Heart right ventricle (tissue), 16 donors: Measurements from ENCODE around the gene PLK5. TPM values are rescaled to one million over a fixed set of nuclear protein-coding genes. Genes with fewer than 3 reads are reported as not detected.

Experiments
- ATAC-seq, 8 donors: fragments of 200-7000 bp; cut with Tn5 transposase; one replicate each; pipeline ENCODE4 v1.9.1; 2020; ENCODE audit warnings: mild to moderate bottlenecking in 8 of 8, moderate library complexity in 8 of 8, moderate number of reproducible peaks in 1 of 8
- DNase-seq, 2 donors: peaks; one replicate each; pipeline ENCODE4 v3.0.0-alpha.2; 2020
- H3K27ac ChIP-seq, 10 donors: fragments of 200-600 bp; sonication (generic) in 2 of 10; one replicate each; pipeline versions ENCODE4 v1.5.0 to v1.8.0; 2020 to 2022; ENCODE audit warnings: mild to moderate bottlenecking in 3 of 10
- H3K27me3 ChIP-seq, 7 donors: fragments of 200-600 bp; one replicate each; pipeline ENCODE4 v1.8.0; 2021 to 2022; ENCODE audit warnings: mild to moderate bottlenecking in 2 of 7
- H3K36me3 ChIP-seq, 9 donors: fragments of 200-600 bp; sonication (generic) in 1 of 9; one replicate each; pipeline versions ENCODE4 v1.5.0 to v1.8.0; 2020 to 2022; ENCODE audit warnings: mild to moderate bottlenecking in 2 of 9
- H3K4me1 ChIP-seq, 9 donors: fragments of 200-600 bp; sonication (generic) in 1 of 9; one replicate each; pipeline versions ENCODE4 v1.5.0 to v1.8.0; 2020 to 2022; ENCODE audit warnings: mild to moderate bottlenecking in 4 of 9
- H3K4me3 ChIP-seq, 10 donors: fragments of 200-600 bp; sonication (generic) in 2 of 10; one replicate each; pipeline versions ENCODE4 v1.5.0 to v1.8.0; 2020 to 2022; ENCODE audit warnings: mild to moderate bottlenecking in 7 of 10, moderate library complexity in 2 of 10
- H3K9me3 ChIP-seq, 11 donors: fragments of 200-600 bp in 10 of 11; sonication (generic) in 2 of 11; one replicate each; pipeline versions ENCODE4 v1.5.0 to v1.8.0; 2013 to 2022; ENCODE audit warnings: mild to moderate bottlenecking in 2 of 11, control low read depth in 1 of 11, moderate library complexity in 1 of 11
- CTCF ChIP-seq, 9 donors: fragments of 200-600 bp; sonication (generic) in 2 of 9; IDR thresholded peaks; one replicate each; pipeline versions ENCODE4 v1.5.0 to v1.8.0; 2021 to 2022; ENCODE audit warnings: antibody characterized with exemption in 9 of 9, mild to moderate bottlenecking in 5 of 9, moderate library complexity in 1 of 9
- WGBS, 2 donors: extraction: QIAGEN DNeasy Blood & Tissue Kit; methylation state at CpG; one replicate each; pipeline ENCODE4 v1.1.7; 2013; ENCODE audit warnings: inconsistent platforms in 1 of 2; 5-methylcytosine and 5-hydroxymethylcytosine counted together
- intact Hi-C, 10 donors: fragments of 100-400 bp; cut with DNase I; formaldehyde crosslinking; loops; one replicate each; pipeline versions ENCODE4 v1.11.1 to v1.14.2; 2022
- polyA plus RNA-seq, 2 donors: library from polyadenylated mRNA; stranded (reverse); fragments of 200-250 nt; gene quantifications; one replicate each; pipeline ENCODE4 v1.2.3, GENCODE V29; 2013
- total RNA-seq, 10 donors: library from RNA; stranded (reverse); fragmentation: NEBNext Ultra II Directional in 3 of 10; extraction: Animal tissue kit (Norgen Biotek cat#: 25700) in 3 of 10; gene quantifications; one replicate each; pipeline versions ENCODE4 v1.2.1 to v1.2.4, GENCODE V29; 2021 to 2023
- donor health status: Arrhythmogenic right ventricular cardiomyopathy.
- donor health status: ischemic (EF 13 %, LVEDD 7.1; RV severe dilation, severe dysfunction).
- donor health status: healthy with polysubstance abuse.
- donor health status: DM: no; HTN: yes; CAD: no.
- donor health status: DM: no; HTN: no; CAD: no.
- donor health status: ischemic (EF 25% LVEDD 6.9; RV normal size, moderate dysfunction).
- donor health status: ischemic (EF 25% LVEDD 5.7; RV mildly dilated, moderate dysfunction).
- donor health status: healthy.
- donor health status: DM: yes; HTN: yes; CAD: no.
- donor health status: Ischemic cardiomyopathy.
- donor health status: ischemic (EF 35%, LVEDD 5.7; RV mildly dilated, moderate dysfunction).
- donor health status: nonischemic (EF 11% LVEDD 7.7; RV severe dilation, severe dysfunction).
- donor health status: DM: yes; HTN: yes; CAD: no.
- donor health status: PGD.
- donor health status: ischemic (EF 29% LVEDD 5.4; RV normal size, mild dysfunction).
- donor health status: nonischemic (EF 23%, LVEDD 6.1; RV moderate dilation, normal function).

PLK5 gene
- total and polyA plus RNA-seq, 12 donors: 0.11 to 0.57 TPM; not detected in 10

GRCh38 chr19:1491114-1491848 lies 32.6 kb upstream of the PLK5 start, which contains the start of gene REEP6:
Gene REEP6, plus strand, starts transcription at chr19:1491181. Its CDS starts 89 bp downstream, at chr19:1491270.
- ATAC-seq (no peak), DNase-seq (no peak)
- intact Hi-C loops: loop anchor here in 1 of 10 donors (2.0 kb wide), 1 partner anchor 16 kb away; no protein-coding TSS in a partner anchor
- H3K9me3 ChIP-seq: no peaks in the 10 kb centered on the region
- H3K4me1 ChIP-seq: peaks cover 3 to 30% (median 14%) of the 10 kb centered on the region in 9 donors
- no peaks in the 10 kb centered on the region for H3K36me3 ChIP-seq
- peak within 1 kb of the TSS; percentile 13 to 78 (median 62) for H3K4me3 ChIP-seq
- peak within 1 kb of the TSS in 9 of 10 donors; percentile 47 to 75 (median 70) for H3K27ac ChIP-seq
- no peak for TF ChIP-seq CTCF (IDR thresholded peaks at IDR 0.05)
- WGBS, 2 donors: 4 to 5% methylated on average over 70 to 73 of the region's 73 CpGs
- H3K27me3 ChIP-seq: peaks cover 0 to 21% (median 6%) of the 10 kb centered on the region in 7 donors

GRCh38 chr19:1491849-1492170 lies 32.1 kb upstream of the PLK5 start:
- intact Hi-C loops: loop anchor here in 1 of 10 donors (2.0 kb wide), 1 partner anchor 15 kb away; no protein-coding TSS in a partner anchor
- H3K27ac ChIP-seq: no peak overlapping the region
- H3K27me3 ChIP-seq: peaks cover 0 to 26% (median 8%) of the 10 kb centered on the region in 7 donors
- ATAC-seq (no peak), DNase-seq (no peak)
- H3K4me3 ChIP-seq: peak overlapping the region in 4 of 10 donors; percentile 55 to 66 (median 62)
- WGBS, 2 donors: 66 to 68% methylated on average over 12 of the region's 12 CpGs
- no peaks in the 10 kb centered on the region for H3K9me3 ChIP-seq
- TF ChIP-seq CTCF (IDR thresholded peaks at IDR 0.05): no peak
- no peaks in the 10 kb centered on the region for H3K36me3 ChIP-seq
- H3K4me1 ChIP-seq: peaks cover 3 to 30% (median 14%) of the 10 kb centered on the region in 9 donors

- WGBS, 2 donors: 71 to 78% methylated on average over 10 of the region's 10 CpGs
- H3K4me3 ChIP-seq: no peak overlapping the region
- peaks cover 0 to 33% (median 11%) of the 10 kb centered on the region in 7 donors for H3K27me3 ChIP-seq
- H3K36me3 ChIP-seq: no peaks in the 10 kb centered on the region
- TF ChIP-seq CTCF (IDR thresholded peaks at IDR 0.05): no peak
- no peak for ATAC-seq
- intact Hi-C loops: no loop called here
- DNase-seq: no peak
- peaks cover 3 to 30% (median 14%) of the 10 kb centered on the region in 9 donors for H3K4me1 ChIP-seq
- no peaks in the 10 kb centered on the region for H3K9me3 ChIP-seq
- H3K27ac ChIP-seq: no peak overlapping the region
These were observed 31.3 kb upstream of the PLK5 start for GRCh38 chr19:1492474-1493006.

- Histone ChIP-seq H3K4me1 (peaks cover 3 to 30% (median 14%) of the 10 kb centered on the region in 9 donors), H3K9me3 (no peaks in the 10 kb centered on the region), H3K4me3 (no peak overlapping the region), H3K27ac (no peak overlapping the region), H3K27me3 (peaks cover 0 to 42% (median 18%) of the 10 kb centered on the region in 7 donors), H3K36me3 (no peaks in the 10 kb centered on the region)
- WGBS, 2 donors: 56 to 63% methylated on average over 15 of the region's 15 CpGs
- TF ChIP-seq CTCF (IDR thresholded peaks at IDR 0.05): no peak
- ATAC-seq (no peak), DNase-seq (no peak)
- intact Hi-C loops: no loop called here
These were observed 29.6 kb upstream of the PLK5 start for GRCh38 chr19:1494115-1494815.
